ENCODE results near the gene CDON.

Gene CDON

DNA sequence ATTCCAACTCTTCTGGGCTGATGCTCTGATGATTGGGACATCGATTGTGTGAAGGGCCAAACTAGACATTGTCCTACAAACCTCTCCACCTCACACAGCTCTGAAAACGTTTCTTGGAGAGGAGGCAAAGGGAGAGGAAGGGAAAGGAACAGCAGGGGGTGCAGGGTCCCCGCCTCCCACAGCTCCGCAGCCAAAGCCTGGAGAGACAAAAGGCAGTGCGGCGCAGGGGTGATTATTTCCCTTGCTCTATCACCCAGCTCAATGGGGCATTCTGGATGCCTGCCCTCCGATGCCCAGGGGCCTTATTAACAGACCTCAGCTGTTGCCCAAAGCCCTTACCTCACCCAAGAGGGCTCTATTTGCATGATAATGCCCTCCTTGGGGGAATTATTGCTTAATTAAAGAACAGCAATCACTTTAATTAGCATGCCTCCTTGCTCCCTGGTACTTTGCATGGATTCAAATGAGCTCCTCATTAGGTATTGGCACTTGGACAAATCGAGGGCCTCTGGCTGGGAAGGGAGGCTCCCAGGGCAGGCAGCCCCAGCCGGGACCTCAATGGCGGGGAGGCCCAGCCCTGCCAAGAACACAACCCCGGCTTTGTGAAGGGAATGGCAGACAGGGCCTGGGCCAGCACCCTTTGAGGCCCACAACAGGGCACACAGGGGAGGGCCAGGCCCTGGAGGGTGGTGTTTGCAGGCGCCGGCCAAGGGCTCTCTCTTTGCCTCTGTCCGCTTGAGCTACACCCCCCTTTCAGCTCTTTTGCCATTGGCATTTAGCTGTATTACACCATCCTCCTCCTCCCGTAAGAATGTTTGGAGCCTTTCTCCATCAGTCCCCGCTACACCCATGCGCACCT lies 19.8 kb upstream of the CDON start:
- H3K4me3 ChIP-seq (ENCODE audit: low read depth, low read length) = no peak overlapping the region
- no peak for TF ChIP-seq CTCF (IDR thresholded peaks at IDR 0.05; ENCODE audit: low read depth, low read length)

- no peak for TF ChIP-seq CTCF (IDR thresholded peaks at IDR 0.05; ENCODE audit: low read depth, low read length)
- H3K4me3 ChIP-seq (ENCODE audit: low read depth, low read length) = no peak overlapping the region
Measured at GRCh38 chr11:126081915-126082250, 19.2 kb upstream of the CDON start.

DNA sequence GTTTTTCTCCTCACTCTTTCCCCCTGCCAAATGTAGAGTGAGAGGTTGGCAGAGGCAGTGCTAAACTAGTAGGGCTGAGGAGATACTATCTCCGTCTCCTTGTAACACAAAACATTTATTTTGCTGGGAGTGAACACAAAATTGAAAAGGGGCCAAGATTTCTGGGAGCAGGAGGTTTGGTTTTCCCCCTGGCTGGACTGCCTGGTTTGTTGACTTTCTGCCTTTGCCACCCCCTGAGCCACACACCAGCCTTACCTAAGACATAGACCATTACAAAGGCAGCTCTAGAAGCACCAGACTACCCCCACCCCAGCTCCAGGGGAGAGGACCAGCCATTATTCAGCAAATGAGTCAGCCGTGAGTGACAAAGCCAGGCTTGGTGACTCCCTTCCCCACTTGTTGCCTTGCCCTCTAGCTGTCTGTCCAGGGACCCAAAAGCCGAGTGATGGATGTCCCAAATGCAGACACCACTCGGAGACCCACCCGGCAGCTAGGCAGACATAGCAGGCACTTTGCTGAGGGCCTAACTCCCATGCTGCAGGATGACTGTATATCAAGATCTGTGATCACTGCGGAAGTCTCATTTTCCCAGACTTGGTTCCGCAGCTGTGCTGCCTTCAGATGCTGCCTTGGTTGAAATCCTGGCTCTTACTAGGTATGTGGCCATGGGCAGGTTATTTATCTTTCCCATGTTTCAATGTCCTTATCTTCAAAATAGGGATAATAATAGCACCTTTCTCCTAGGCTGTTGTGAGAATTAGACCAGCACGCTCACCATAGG lies 17.7 kb upstream of the CDON start:
- no peak for TF ChIP-seq CTCF (IDR thresholded peaks at IDR 0.05; ENCODE audit: low read depth, low read length)
- H3K4me3 ChIP-seq (ENCODE audit: low read depth, low read length) = no peak overlapping the region

DNA sequence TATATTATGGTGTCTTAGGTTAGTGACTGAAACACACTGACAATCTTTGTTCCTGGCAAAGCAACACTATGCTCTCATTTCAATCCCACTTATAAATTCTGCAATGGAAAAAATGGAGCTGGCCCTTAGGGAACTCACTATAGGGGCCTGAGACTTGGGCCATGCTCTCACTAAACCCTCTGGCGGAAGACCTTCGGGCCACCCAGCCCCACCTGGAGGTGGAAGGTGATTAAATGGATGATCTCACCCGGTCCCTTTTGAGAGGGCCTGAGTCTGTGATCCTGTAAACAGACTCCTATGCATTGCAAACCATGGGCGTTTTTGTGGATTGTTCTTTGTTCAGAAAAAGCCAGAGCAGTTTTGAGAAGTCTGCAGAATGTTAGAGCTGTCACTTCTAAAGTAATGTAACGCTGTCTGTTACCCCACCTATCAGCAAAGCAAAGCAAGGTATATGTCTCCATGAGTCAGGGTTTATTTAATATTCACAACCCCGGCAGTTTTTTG lies 17.0 kb upstream of the CDON start:
- no peak overlapping the region for H3K4me3 ChIP-seq (ENCODE audit: low read depth, low read length)
- TF ChIP-seq CTCF (IDR thresholded peaks at IDR 0.05; ENCODE audit: low read depth, low read length) = no peak

DNA sequence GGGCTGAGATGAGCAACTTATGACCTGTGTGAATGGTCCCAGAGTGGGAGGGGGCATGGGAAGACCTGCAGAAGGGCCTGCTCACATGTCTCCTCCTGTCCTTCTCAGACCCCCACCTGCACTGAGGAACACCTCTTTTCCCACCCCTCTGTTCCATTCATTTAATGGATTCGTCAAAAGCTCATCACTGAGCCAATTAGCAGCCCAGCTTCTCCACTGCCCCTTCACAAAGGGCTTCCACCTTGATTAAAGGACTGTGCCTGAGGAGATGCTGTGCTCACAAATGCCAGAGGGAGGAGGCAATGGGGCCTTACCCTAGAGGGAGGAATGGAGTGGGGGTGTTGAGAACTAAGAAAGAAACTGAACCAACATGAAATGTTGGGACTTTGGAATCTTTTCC lies 14.0 kb upstream of the CDON start:
- no peak for TF ChIP-seq CTCF (IDR thresholded peaks at IDR 0.05; ENCODE audit: low read depth, low read length)
- H3K4me3 ChIP-seq (ENCODE audit: low read depth, low read length) = no peak overlapping the region

GRCh38 chr11:126072801-126073594 lies 10.3 kb upstream of the CDON start:
- no peak for TF ChIP-seq CTCF (IDR thresholded peaks at IDR 0.05; ENCODE audit: low read depth, low read length)
- no peak overlapping the region for H3K4me3 ChIP-seq (ENCODE audit: low read depth, low read length)
